Right lobe of liver (tissue), 6 donors: ENCODE results near the gene VWA8. TPM values are rescaled to one million over a fixed set of nuclear protein-coding genes. Genes with fewer than 3 reads are reported as not detected.

Experiments
- ATAC-seq, 4 donors: fragments of 200-7000 bp; cut with Tn5 transposase; one replicate each; pipeline ENCODE4 v1.9.1; 2020; ENCODE audit warnings: mild to moderate bottlenecking in 4 of 4, moderate library complexity in 4 of 4
- DNase-seq, 3 donors: peaks; one replicate each; pipeline ENCODE4 v3.0.0-alpha.2; 2020
- H3K27ac ChIP-seq, 3 donors: fragments of 200-600 bp; one replicate each; pipeline ENCODE4 v1.8.0; 2022
- H3K27me3 ChIP-seq, 2 donors: fragments of 200-600 bp; one replicate each; pipeline ENCODE4 v1.8.0; 2022
- H3K36me3 ChIP-seq, 4 donors: fragments of 200-600 bp; sonication (generic) in 1 of 4; one replicate each; pipeline versions ENCODE4 v1.5.1 to v1.8.0; 2017 to 2022; ENCODE audit warnings: control low read depth in 1 of 4
- H3K4me1 ChIP-seq, 4 donors: fragments of 200-600 bp; sonication (generic) in 1 of 4; one replicate each; pipeline versions ENCODE4 v1.5.1 to v1.8.0; 2017 to 2022; ENCODE audit warnings: control low read depth in 1 of 4
- H3K4me3 ChIP-seq, 3 donors: fragments of 200-600 bp; one replicate each; pipeline ENCODE4 v1.8.0; 2022
- H3K9me3 ChIP-seq, 4 donors: fragments of 200-600 bp; sonication (generic) in 1 of 4; one replicate each; pipeline versions ENCODE4 v1.5.1 to v1.8.0; 2017 to 2022; ENCODE audit warnings: control low read depth in 1 of 4
- CTCF ChIP-seq, 4 donors: fragments of 200-600 bp in 3 of 4; fragments of 450-650 bp in 1 of 4; IDR thresholded peaks; one replicate each; pipeline versions ENCODE4 v1.5.1 to v1.8.0; 2016 to 2022; ENCODE audit warnings: antibody characterized with exemption in 4 of 4, mild to moderate bottlenecking in 2 of 4
- POLR2A ChIP-seq: fragments of 450-650 bp; IDR thresholded peaks from one replicate; pipeline ENCODE4 v1.6.1; 2017; ENCODE audit warnings: antibody characterized with exemption, mild to moderate bottlenecking
- whole genome bisulfite sequencing: methylation state at CpG from one replicate; pipeline ENCODE4 v1.1.6; 2018; ENCODE audit warnings: low coverage, low lambda C conversion rate; ENCODE audit not compliant: insufficient coverage; ENCODE audit errors: missing lambda C conversion rate; 5-methylcytosine and 5-hydroxymethylcytosine counted together
- intact Hi-C, 2 donors: fragments of 100-400 bp; cut with DNase I; formaldehyde crosslinking; loops; one replicate each; pipeline versions ENCODE4 v1.11.2 to v1.14.1; 2022
- total RNA-seq, 6 experiments: library from RNA; depleted of rRNA in 2 of 6; stranded (reverse); fragments of >200 nt in 2 of 6; fragmentation: NEBNext Ultra II Directional in 3 of 6; extraction: Animal tissue kit (Norgen Biotek cat#: 25700) in 3 of 6; gene quantifications; one replicate each; pipeline versions ENCODE4 v1.1.0 to v1.2.4, GENCODE V29; 2016 to 2023
- donor health status: DM: no; HTN: yes; CAD: no.
- donor health status: DM: no; HTN: no; CAD: no.
- donor health status: DM: no; HTN: no; CAD: no.
- donor health status: DM: no; HTN: yes; CAD: no.
- donor health status: DM: no; HTN: yes; CAD: no.

VWA8 gene
- total RNA-seq, 6 experiments from 2014 or later: 19.4 to 33.8 (median 30.8) TPM

GRCh38 chr13:41634407-41634806, 326.5 kb downstream of the VWA8 start:
- no peak for ATAC-seq
- Histone ChIP-seq H3K9me3 (no peaks in the 10 kb centered on the region), H3K4me3 (no peak overlapping the region), H3K36me3 (no peaks in the 10 kb centered on the region), H3K27me3 (no peaks in the 10 kb centered on the region), H3K4me1 (no peaks in the 10 kb centered on the region), H3K27ac (no peak overlapping the region)
- DNase-seq: no peak
- intact Hi-C loops: no loop called here
- TF ChIP-seq CTCF (IDR thresholded peaks at IDR 0.05): no peak
- no peak for TF ChIP-seq POLR2A
- WGBS: 88% methylated on average over 3 of the region's 3 CpGs

- 84% methylated on average over 4 of the region's 4 CpGs for WGBS
Measured at GRCh38 chr13:41633776-41634175, 327.1 kb downstream of the VWA8 start.

DNA sequence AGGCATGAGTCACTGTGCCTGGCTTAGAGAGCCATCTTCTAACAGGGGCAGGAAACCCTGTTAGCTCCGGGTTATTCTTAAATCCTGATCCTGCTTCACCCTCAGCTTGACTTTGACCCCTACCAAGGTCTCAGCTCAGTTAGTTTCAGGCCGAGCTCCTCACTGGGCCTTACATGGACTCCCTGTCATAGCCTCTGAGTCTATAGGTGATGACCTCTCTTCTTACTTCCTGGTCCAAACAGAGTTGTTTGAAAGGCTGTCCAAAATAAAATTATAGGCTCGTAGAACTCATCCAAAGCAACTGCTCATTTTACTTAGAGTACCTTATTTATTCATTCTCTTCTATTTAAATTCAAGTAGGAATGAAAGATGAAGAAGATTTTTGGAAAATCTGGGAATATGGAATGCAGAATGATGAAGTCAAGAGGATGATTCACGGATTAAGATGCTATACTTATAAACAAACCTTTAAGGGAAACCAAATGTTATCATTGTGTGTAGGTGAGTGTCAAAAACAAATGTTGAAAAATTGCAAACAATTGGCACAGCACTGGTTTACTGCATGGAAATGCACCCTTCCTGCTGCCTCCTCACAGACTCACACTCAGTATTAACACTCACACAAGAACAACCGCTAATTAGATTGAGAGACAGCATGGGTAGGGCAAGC, 329.5 kb downstream of the VWA8 start:
- Histone ChIP-seq H3K27me3 (no peaks in the 10 kb centered on the region), H3K4me1 (no peaks in the 10 kb centered on the region), H3K4me3 (no peak overlapping the region), H3K9me3 (no peaks in the 10 kb centered on the region), H3K36me3 (no peaks in the 10 kb centered on the region), H3K27ac (no peak overlapping the region)
- DNase-seq: no peak
- no peak for ATAC-seq
- TF ChIP-seq POLR2A: no peak
- intact Hi-C loops: no loop called here
- WGBS: 91% methylated on average over 4 of the region's 5 CpGs

More at GRCh38 chr13:41633776-41634175, 327.1 kb downstream of the VWA8 start:
- DNase-seq (no peak), ATAC-seq (no peak)
- H3K27me3 ChIP-seq: no peaks in the 10 kb centered on the region
- H3K36me3 ChIP-seq: no peaks in the 10 kb centered on the region
- intact Hi-C loops: no loop called here
- no peak overlapping the region for H3K27ac ChIP-seq
- no peaks in the 10 kb centered on the region for H3K9me3 ChIP-seq
- H3K4me1 ChIP-seq: no peaks in the 10 kb centered on the region
- H3K4me3 ChIP-seq: no peak overlapping the region
- TF ChIP-seq CTCF (IDR thresholded peaks at IDR 0.05): no peak
- no peak for TF ChIP-seq POLR2A

GRCh38 chr13:41627425-41627824, 333.5 kb downstream of the VWA8 start:
- no peaks in the 10 kb centered on the region for H3K36me3 ChIP-seq
- no peaks in the 10 kb centered on the region for H3K27me3 ChIP-seq
- DNase-seq (no peak), ATAC-seq (no peak)
- TF ChIP-seq POLR2A (no peak), CTCF (IDR thresholded peaks at IDR 0.05) (no peak)
- no peaks in the 10 kb centered on the region for H3K4me1 ChIP-seq
- no peak overlapping the region for H3K27ac ChIP-seq
- no peak overlapping the region for H3K4me3 ChIP-seq
- intact Hi-C loops: no loop called here
- 88% methylated on average over 5 of the region's 5 CpGs for WGBS
- no peaks in the 10 kb centered on the region for H3K9me3 ChIP-seq

- no peak for DNase-seq
- Histone ChIP-seq H3K4me1 (peaks cover 0 to 5% (median 0%) of the 10 kb centered on the region in 4 donors), H3K4me3 (no peak overlapping the region), H3K27ac (no peak overlapping the region), H3K9me3 (no peaks in the 10 kb centered on the region), H3K36me3 (no peaks in the 10 kb centered on the region), H3K27me3 (no peaks in the 10 kb centered on the region)
- ATAC-seq: no peak
- intact Hi-C loops: no loop called here
- TF ChIP-seq POLR2A: no peak
- no peak for TF ChIP-seq CTCF (IDR thresholded peaks at IDR 0.05)
Measured at GRCh38 chr13:41624041-41624440, 336.9 kb downstream of the VWA8 start.
